OCI-LY3 (cell line): ENCODE measurements around the gene SIRT2.

Source experiments
- H2AFZ ChIP-seq: fragments of 200-600, 300-600 bp; shearing (Covaris generic); 2 replicates; pipeline ENCODE4 v1.6.0; 2014; ENCODE audit warnings: antibody characterized with exemption, low read depth, low read length
- H3K27ac ChIP-seq: fragments of 200-600, 300-600 bp; sonication (generic); 2 replicates; pipeline ENCODE4 v1.5.1; 2014; ENCODE audit warnings: mild to moderate bottlenecking, low read length, moderate library complexity, mixed read lengths
- H3K27me3 ChIP-seq: fragments of 200-600, 300-600 bp; sonication (generic); 2 replicates; pipeline ENCODE4 v1.6.1; 2014; ENCODE audit warnings: low read depth, low read length, mixed read lengths
- H3K36me3 ChIP-seq: fragments of 200-600, 300-600 bp; sonication (generic); replicated peaks from 2 replicates; pipeline ENCODE3; 2014; ENCODE audit warnings: low read depth, low read length, mixed read lengths
- H3K4me1 ChIP-seq: fragments of 300-600, 200-600 bp; sonication (generic); 2 replicates; pipeline ENCODE4 v1.6.1; 2014; ENCODE audit warnings: low read length, mixed read lengths
- H3K4me2 ChIP-seq: fragments of 200-600, 300-600 bp; sonication (generic); 2 replicates; pipeline ENCODE4 v1.6.1; 2014; ENCODE audit warnings: low read length, mixed read lengths
- H3K4me3 ChIP-seq: fragments of 300-600, 200-600 bp; sonication (generic); 2 replicates; pipeline ENCODE4 v1.5.1; 2014; ENCODE audit warnings: antibody characterized with exemption, mild to moderate bottlenecking, low read length, moderate library complexity
- H3K79me2 ChIP-seq: fragments of 300-600, 200-600 bp; shearing (Covaris generic); 2 replicates; pipeline ENCODE4 v1.6.1; 2014; ENCODE audit warnings: mild to moderate bottlenecking, low read length, mixed read lengths
- H3K9ac ChIP-seq: fragments of 300-600, 200-600 bp; shearing (Covaris generic); 2 replicates; pipeline ENCODE4 v1.6.0; 2014; ENCODE audit warnings: mild to moderate bottlenecking, low read length, moderate library complexity
- H3K9me3 ChIP-seq: fragments of 200-600, 300-600 bp; shearing (Covaris generic); 2 replicates; pipeline ENCODE4 v1.6.1; 2014; ENCODE audit warnings: low read length, mixed read lengths; ENCODE audit not compliant: insufficient read depth
- H4K20me1 ChIP-seq: fragments of 200-600, 300-600 bp; sonication (generic); 2 replicates; pipeline ENCODE4 v1.6.1; 2016; ENCODE audit warnings: low read length, mixed read lengths; ENCODE audit not compliant: insufficient read depth
- EZH2phosphoT487 ChIP-seq: fragments of 200-600 bp; shearing (Covaris generic); IDR thresholded peaks from 2 replicates; pipeline ENCODE4 v1.6.1; 2018; ENCODE audit warnings: antibody characterized with exemption, mixed run types, low read depth
- TF ChIP-seq, protein P1 (sequence below): fragments of 200-600, 300-600 bp; sonication (generic); IDR thresholded peaks from 2 replicates; pipeline ENCODE4 v1.5.1; 2014; ENCODE audit warnings: antibody characterized with exemption, low read length, low read depth

The SIRT2 gene

DNA sequence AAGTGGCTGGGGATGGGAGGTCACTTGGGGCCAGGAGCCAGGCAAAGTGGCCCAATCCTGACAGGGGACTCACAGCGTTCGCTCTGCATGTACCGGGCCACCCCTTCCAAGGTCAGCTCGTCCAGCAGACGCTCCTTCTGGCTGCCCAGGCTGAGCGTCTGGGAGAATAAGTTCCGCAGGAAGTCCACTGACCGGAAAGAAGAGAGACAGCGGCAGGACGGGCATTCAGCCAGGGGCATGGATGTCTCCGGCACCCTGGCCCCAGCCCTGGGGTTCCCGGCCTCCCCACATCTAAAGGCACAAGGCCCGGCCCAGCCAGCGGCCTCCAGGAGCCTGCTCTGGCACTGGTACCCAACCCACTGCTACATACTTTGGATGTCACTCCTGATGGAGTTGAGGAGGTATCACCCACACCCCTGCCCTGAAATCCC is 6.1 kb downstream of the SIRT2 start:
- no peaks in the 10 kb centered on the region for H3K36me3 ChIP-seq
- H3K27ac ChIP-seq = no peak overlapping the region
- H3K27me3 ChIP-seq = no peaks in the 10 kb centered on the region
- no peaks in the 10 kb centered on the region for H4K20me1 ChIP-seq
- peaks cover 2% of the 10 kb centered on the region for H3K4me1 ChIP-seq
- no peaks in the 10 kb centered on the region for H3K79me2 ChIP-seq
- H3K4me3 ChIP-seq = no peak overlapping the region
- H3K9me3 ChIP-seq = no peaks in the 10 kb centered on the region
- TF ChIP-seq EZH2phosphoT487 = no peak
- TF ChIP-seq, protein P1, sequence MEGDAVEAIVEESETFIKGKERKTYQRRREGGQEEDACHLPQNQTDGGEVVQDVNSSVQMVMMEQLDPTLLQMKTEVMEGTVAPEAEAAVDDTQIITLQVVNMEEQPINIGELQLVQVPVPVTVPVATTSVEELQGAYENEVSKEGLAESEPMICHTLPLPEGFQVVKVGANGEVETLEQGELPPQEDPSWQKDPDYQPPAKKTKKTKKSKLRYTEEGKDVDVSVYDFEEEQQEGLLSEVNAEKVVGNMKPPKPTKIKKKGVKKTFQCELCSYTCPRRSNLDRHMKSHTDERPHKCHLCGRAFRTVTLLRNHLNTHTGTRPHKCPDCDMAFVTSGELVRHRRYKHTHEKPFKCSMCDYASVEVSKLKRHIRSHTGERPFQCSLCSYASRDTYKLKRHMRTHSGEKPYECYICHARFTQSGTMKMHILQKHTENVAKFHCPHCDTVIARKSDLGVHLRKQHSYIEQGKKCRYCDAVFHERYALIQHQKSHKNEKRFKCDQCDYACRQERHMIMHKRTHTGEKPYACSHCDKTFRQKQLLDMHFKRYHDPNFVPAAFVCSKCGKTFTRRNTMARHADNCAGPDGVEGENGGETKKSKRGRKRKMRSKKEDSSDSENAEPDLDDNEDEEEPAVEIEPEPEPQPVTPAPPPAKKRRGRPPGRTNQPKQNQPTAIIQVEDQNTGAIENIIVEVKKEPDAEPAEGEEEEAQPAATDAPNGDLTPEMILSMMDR = no peak
- no peak overlapping the region for H3K4me2 ChIP-seq
- H3K9ac ChIP-seq = no peak overlapping the region
- H2AFZ ChIP-seq = no peak overlapping the region

DNA sequence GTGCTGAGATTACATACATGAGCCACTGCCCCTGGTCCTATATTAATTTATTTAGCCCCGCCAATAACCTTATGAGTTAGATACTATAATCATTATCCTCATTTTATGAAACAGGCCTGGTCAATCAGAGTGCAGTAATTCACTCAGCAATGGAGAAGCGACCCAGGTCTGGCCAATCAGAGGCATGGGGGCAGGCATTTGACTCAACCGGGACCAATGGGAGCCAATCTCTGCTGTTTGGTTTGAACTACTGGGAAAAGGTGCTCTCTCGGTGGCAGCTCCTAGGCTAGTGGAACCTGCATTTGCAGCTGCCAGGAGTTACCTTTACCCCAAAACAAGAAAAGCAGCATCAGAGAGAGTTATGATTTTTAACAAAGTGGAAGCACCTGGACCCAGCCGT is 6.6 kb downstream of the SIRT2 start:
- Histone ChIP-seq H3K79me2 (no peaks in the 10 kb centered on the region), H3K36me3 (no peaks in the 10 kb centered on the region), H3K27me3 (no peaks in the 10 kb centered on the region), H3K9me3 (no peaks in the 10 kb centered on the region), H3K4me2 (no peak overlapping the region), H2AFZ (no peak overlapping the region), H3K27ac (no peak overlapping the region), H3K4me1 (no peaks in the 10 kb centered on the region), H4K20me1 (no peaks in the 10 kb centered on the region), H3K9ac (no peak overlapping the region), H3K4me3 (no peak overlapping the region)
- no peak for TF ChIP-seq EZH2phosphoT487
- TF ChIP-seq, protein P1 = no peak

DNA sequence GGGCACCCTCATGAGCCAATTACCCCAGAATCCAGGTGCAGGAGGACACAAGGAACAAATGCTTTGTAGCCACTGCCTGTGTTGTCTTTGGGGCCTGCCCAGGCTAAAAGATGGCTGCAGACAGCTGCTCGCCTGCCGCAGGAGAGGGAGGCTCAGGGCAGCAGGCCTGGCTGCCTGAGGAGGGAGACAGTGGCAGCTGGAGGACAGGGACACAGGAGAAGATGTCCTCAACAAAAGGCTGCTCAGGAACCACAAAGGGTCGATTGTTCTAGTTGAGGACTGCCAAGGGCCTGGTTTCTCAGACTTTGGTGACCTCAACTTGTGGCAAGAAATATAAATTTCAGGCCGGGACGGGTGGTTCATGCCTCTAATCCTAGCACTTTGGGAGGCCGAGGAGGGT is 7.6 kb downstream of the SIRT2 start:
- no peaks in the 10 kb centered on the region for H4K20me1 ChIP-seq
- H3K36me3 ChIP-seq = no peaks in the 10 kb centered on the region
- H3K79me2 ChIP-seq = no peaks in the 10 kb centered on the region
- TF ChIP-seq, protein P1 = no peak
- TF ChIP-seq EZH2phosphoT487 = no peak
- no peak overlapping the region for H3K4me2 ChIP-seq
- H3K9ac ChIP-seq = no peak overlapping the region
- no peak overlapping the region for H2AFZ ChIP-seq
- H3K4me3 ChIP-seq = no peak overlapping the region
- H3K27me3 ChIP-seq = no peaks in the 10 kb centered on the region
- H3K9me3 ChIP-seq = no peaks in the 10 kb centered on the region
- no peak overlapping the region for H3K27ac ChIP-seq
- H3K4me1 ChIP-seq = no peaks in the 10 kb centered on the region

DNA sequence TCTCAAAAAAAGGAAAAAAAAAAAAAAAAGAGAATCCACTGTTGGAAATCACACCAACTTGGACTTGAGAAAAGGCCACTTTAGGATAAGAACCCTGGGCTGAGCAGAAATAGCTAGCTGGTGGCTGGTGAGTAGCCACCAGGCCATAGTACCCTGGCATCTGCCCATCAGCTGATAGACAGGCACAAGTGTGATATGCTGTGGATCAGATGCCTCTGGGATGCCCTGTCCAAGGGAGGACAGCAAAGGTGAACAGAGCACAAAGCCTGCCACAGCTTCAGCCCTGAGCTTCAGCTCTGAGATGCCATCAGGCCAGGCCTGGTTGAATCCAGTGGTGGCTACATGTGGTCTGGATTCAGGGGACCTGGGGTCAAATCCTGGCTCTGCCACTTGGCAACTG is 8.7 kb downstream of the SIRT2 start:
- Histone ChIP-seq H3K79me2 (no peaks in the 10 kb centered on the region), H3K27ac (no peak overlapping the region), H4K20me1 (no peaks in the 10 kb centered on the region), H3K9ac (no peak overlapping the region), H3K36me3 (no peaks in the 10 kb centered on the region), H3K9me3 (no peaks in the 10 kb centered on the region), H3K4me1 (no peaks in the 10 kb centered on the region), H3K4me2 (no peak overlapping the region), H3K4me3 (no peak overlapping the region), H3K27me3 (no peaks in the 10 kb centered on the region), H2AFZ (no peak overlapping the region)
- TF ChIP-seq, protein P1 = no peak
- TF ChIP-seq EZH2phosphoT487 = no peak
